ENCODE data around the gene MICALL1. TPM values are rescaled to one million over a fixed set of nuclear protein-coding genes. Genes with fewer than 3 reads are reported as not detected.
A peak's percentile ranks its signal among the peaks of the same experiment; 100 is the strongest.

MICALL1 gene
- total and polyA plus RNA-seq, 2 of the 13 experiments (the other 11 are each of a cell fraction or from before 2014, with no cell fraction given): 7.6 to 10.6 TPM

DNA sequence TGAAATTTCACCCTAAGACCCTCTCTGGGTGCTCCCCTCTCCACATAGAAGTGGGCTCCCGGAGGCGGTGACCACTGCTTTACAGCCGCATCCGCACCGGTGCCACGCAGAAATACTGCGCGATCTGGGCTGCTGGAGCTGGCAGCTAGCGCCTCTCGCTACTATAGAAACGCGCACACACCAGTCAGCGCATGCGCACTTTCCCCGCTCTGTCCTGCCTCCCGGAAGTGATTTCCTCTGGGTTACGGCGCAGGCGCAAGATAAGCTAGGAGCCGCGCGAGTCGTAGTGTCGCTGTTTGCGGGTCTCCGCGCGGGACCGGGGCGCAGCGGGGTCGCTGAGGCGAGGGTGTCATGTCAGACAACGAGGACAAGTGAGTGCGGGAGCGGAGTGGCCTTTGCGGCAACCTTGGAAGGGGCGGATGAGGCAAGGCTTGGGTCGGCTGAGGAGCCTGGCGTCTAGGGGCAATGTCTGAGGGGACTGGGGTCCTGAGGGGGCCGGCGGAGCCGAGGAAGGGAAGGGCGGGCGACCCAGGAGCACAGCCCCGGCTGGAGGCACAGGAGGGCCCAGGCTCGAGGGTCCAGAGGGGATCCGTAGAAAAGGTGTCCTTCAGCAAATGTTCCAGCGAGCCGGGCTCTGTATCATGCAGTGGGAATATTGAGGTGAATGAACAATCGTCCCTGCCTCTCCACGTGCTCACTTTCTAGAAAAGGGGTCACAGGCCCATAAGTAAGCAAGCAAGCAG, 47.5 kb downstream of the MICALL1 start, which contains the start of the genes C22orf23 and POLR2F (continued):
- no peak for TF ChIP-seq CHD2 (IDR thresholded peaks at IDR 0.05; ENCODE audit: low read depth, low read length)
- 0 out of 2 replicates have a peak, but pooled peaks have one; percentile 23 for TF ChIP-seq ZGPAT (CRISPR knock-in tag; IDR thresholded peaks at IDR 0.05)
- TF ChIP-seq NR0B2 (CRISPR knock-in tag; IDR thresholded peaks at IDR 0.05): 0 out of 2 replicates have a peak, but pooled peaks have one; percentile 46
- TF ChIP-seq ZFP36 (IDR thresholded peaks at IDR 0.05; ENCODE audit: borderline replicate concordance, low read depth, low read length, partially characterized antibody): no peak
- TF ChIP-seq ZNF749 (CRISPR knock-in tag; IDR thresholded peaks at IDR 0.05; ENCODE audit: borderline replicate concordance): no peak
- TF ChIP-seq ZNF296 (CRISPR knock-in tag; conservative IDR thresholded peaks at IDR 0.05): no peak
- TF ChIP-seq, protein P1, sequence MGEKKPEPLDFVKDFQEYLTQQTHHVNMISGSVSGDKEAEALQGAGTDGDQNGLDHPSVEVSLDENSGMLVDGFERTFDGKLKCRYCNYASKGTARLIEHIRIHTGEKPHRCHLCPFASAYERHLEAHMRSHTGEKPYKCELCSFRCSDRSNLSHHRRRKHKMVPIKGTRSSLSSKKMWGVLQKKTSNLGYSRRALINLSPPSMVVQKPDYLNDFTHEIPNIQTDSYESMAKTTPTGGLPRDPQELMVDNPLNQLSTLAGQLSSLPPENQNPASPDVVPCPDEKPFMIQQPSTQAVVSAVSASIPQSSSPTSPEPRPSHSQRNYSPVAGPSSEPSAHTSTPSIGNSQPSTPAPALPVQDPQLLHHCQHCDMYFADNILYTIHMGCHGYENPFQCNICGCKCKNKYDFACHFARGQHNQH (CRISPR knock-in tag; IDR thresholded peaks at IDR 0.05): 0 out of 2 replicates have a peak, but pooled peaks have one; percentile 69
- TF ChIP-seq ZNF7 (CRISPR knock-in tag; IDR thresholded peaks at IDR 0.05): no peak
- TF ChIP-seq, protein P2, sequence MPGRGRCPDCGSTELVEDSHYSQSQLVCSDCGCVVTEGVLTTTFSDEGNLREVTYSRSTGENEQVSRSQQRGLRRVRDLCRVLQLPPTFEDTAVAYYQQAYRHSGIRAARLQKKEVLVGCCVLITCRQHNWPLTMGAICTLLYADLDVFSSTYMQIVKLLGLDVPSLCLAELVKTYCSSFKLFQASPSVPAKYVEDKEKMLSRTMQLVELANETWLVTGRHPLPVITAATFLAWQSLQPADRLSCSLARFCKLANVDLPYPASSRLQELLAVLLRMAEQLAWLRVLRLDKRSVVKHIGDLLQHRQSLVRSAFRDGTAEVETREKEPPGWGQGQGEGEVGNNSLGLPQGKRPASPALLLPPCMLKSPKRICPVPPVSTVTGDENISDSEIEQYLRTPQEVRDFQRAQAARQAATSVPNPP (CRISPR knock-in tag; IDR thresholded peaks at IDR 0.05): no peak
- TF ChIP-seq POLR2G (IDR thresholded peaks at IDR 0.05; ENCODE audit: low read depth, low read length): peak; percentile 87
- 0 out of 2 replicates have a peak, but pooled peaks have one; percentile 64 for TF ChIP-seq ZNF234 (CRISPR knock-in tag; conservative IDR thresholded peaks at IDR 0.05)
- TF ChIP-seq KDM5B (CRISPR knock-in tag; IDR thresholded peaks at IDR 0.05; ENCODE audit: borderline replicate concordance): peak; percentile 73
- TF ChIP-seq ZNF44 (CRISPR knock-in tag; IDR thresholded peaks at IDR 0.05): peak; percentile 32; the same call in 1 of the 2 replicates
- 0 out of 2 replicates have a peak, but pooled peaks have one; percentile 11 for TF ChIP-seq MEIS2 (CRISPR knock-in tag; IDR thresholded peaks at IDR 0.05)
- peak; percentile 90 for TF ChIP-seq ZNF501 (CRISPR knock-in tag; IDR thresholded peaks at IDR 0.05)
- TF ChIP-seq ARNT2 (CRISPR knock-in tag; IDR thresholded peaks at IDR 0.05; ENCODE audit: low read depth): 0 out of 2 replicates have a peak, but pooled peaks have one; percentile 33
- TF ChIP-seq ZBTB38 (CRISPR knock-in tag; IDR thresholded peaks at IDR 0.05): 0 out of 2 replicates have a peak, but pooled peaks have one; percentile 12
- TF ChIP-seq, protein P3, sequence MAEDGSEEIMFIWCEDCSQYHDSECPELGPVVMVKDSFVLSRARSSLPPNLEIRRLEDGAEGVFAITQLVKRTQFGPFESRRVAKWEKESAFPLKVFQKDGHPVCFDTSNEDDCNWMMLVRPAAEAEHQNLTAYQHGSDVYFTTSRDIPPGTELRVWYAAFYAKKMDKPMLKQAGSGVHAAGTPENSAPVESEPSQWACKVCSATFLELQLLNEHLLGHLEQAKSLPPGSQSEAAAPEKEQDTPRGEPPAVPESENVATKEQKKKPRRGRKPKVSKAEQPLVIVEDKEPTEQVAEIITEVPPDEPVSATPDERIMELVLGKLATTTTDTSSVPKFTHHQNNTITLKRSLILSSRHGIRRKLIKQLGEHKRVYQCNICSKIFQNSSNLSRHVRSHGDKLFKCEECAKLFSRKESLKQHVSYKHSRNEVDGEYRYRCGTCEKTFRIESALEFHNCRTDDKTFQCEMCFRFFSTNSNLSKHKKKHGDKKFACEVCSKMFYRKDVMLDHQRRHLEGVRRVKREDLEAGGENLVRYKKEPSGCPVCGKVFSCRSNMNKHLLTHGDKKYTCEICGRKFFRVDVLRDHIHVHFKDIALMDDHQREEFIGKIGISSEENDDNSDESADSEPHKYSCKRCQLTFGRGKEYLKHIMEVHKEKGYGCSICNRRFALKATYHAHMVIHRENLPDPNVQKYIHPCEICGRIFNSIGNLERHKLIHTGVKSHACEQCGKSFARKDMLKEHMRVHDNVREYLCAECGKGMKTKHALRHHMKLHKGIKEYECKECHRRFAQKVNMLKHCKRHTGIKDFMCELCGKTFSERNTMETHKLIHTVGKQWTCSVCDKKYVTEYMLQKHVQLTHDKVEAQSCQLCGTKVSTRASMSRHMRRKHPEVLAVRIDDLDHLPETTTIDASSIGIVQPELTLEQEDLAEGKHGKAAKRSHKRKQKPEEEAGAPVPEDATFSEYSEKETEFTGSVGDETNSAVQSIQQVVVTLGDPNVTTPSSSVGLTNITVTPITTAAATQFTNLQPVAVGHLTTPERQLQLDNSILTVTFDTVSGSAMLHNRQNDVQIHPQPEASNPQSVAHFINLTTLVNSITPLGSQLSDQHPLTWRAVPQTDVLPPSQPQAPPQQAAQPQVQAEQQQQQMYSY (CRISPR knock-in tag; IDR thresholded peaks at IDR 0.05): peak; percentile 25; the same call in 1 of the 2 replicates
- TF ChIP-seq MYC (CRISPR knock-in tag; IDR thresholded peaks at IDR 0.05; ENCODE audit: borderline replicate concordance): peak; percentile 73
- peak; percentile 35; the same call in 1 of the 2 replicates for TF ChIP-seq ARID2 (CRISPR knock-in tag; IDR thresholded peaks at IDR 0.05; ENCODE audit: borderline replicate concordance)
- TF ChIP-seq SMAD9 (CRISPR knock-in tag; IDR thresholded peaks at IDR 0.05): 0 out of 2 replicates have a peak, but pooled peaks have one; percentile 77
